ENCODE data around the gene HLA-DQB2.

DNA sequence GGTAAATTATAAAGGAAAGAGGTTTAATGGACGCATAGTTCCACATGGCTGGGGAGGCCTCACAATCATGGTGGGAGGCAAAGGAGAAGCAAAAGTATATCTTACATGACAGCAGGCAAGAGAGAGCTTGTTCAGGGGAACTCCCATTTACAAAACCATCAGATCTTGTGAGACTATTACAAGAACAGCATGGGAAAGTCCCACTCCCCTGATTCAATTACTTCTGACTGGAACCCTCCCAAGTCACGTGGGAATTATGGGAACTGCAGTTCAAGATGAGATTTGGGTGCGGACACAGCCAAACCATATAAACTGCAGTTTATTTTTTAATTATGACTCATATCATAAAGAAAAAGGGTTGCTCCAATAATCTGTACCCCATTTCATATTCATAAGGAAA is 44.5 kb downstream of the HLA-DQB2 start:
- TF ChIP-seq POLR2AphosphoS5 (IDR thresholded peaks at IDR 0.05; ENCODE audit: low read depth, low read length) (no peak), POLR2A (IDR thresholded peaks at IDR 0.05; ENCODE audit: low read depth, low read length) (no peak), TAF1 (IDR thresholded peaks at IDR 0.05; ENCODE audit: low read depth, low read length) (no peak), SPI1 (IDR thresholded peaks at IDR 0.05; ENCODE audit: low read depth, low read length) (no peak), PAX5 (IDR thresholded peaks at IDR 0.05; ENCODE audit: insufficient read depth, low read length, severe bottlenecking) (no peak), POU2F2 (IDR thresholded peaks at IDR 0.05; ENCODE audit: low read depth, low read length) (no peak)
